HCT116 (cell line): ENCODE results near the gene TGOLN2. TPM values are rescaled to one million over a fixed set of nuclear protein-coding genes. Genes with fewer than 3 reads are reported as not detected.

Source experiments
- ATAC-seq: fragments of 200-7000 bp; cut with Tn5 transposase; 2 replicates; pipeline ENCODE4 v1.9.1; 2020; ENCODE audit warnings: mild to moderate bottlenecking, moderate library complexity
- BruUV-seq: library from RNA; stranded (reverse); fragments of 400-500 nt; replicated peaks from 2 replicates; lab custom pipeline; 2021; lab: Mats Ljungman, UMichigan
- CTCF ChIA-PET: fragments of 300-600 bp; sonication (Branson Sonifier 250); formaldehyde crosslinking; loops from one replicate; lab custom pipeline; 2021; ENCODE audit warnings: antibody characterized with exemption; lab: Charles Lee
- POLR2A ChIA-PET: fragments of 300-600, 350-600 bp; sonication (Branson Sonifier 250); formaldehyde crosslinking; loops from one replicate; lab custom pipeline; 2021; ENCODE audit warnings: antibody characterized with exemption; lab: Charles Lee
- RAD21 ChIA-PET, 2 experiments: fragments of 300-600 bp; sonication (Branson Sonifier 250); formaldehyde crosslinking; loops; one replicate each; lab custom pipeline; 2023; ENCODE audit warnings: low total read pairs in 2 of 2; ENCODE audit not compliant: uncharacterized antibody in 2 of 2, unreplicated experiment in 2 of 2, low non-redundant PET in 1 of 2; lab: Charles Lee
- DNase-seq: peaks from one replicate; pipeline ENCODE4 v3.0.0-alpha.2; 2010; ENCODE audit warnings: low read depth, low spot score
- H2AFZ ChIP-seq: fragments of 200-600 bp; shearing (Covaris generic), sonication (generic); 2 replicates; pipeline ENCODE4 v1.6.1; 2017; ENCODE audit warnings: low read depth, mixed run types, mixed read lengths, antibody characterized with exemption, low read length; ENCODE audit not compliant: poor library complexity, severe bottlenecking
- H3K27ac ChIP-seq: 2 replicates; pipeline ENCODE4 v1.5.1; 2012; ENCODE audit warnings: low read depth, low read length
- H3K27me3 ChIP-seq: fragments of 200-600 bp; sonication (generic); 2 replicates; pipeline ENCODE4 v1.6.1; 2016; ENCODE audit warnings: mixed run types, low read length, mixed read lengths; ENCODE audit not compliant: insufficient read depth
- H3K36me3 ChIP-seq, 2 experiments: fragments of 200-500 bp in 1 of 2; fragments of 200-600 bp in 1 of 2; sonication (Bioruptor generic) in 1 of 2; sonication (generic) in 1 of 2; 2 replicates each; pipeline versions ENCODE4 v1.5.1 to v1.6.1; 2014 to 2016; ENCODE audit warnings: low read length in 2 of 2, inconsistent platforms in 1 of 2, mixed read lengths in 1 of 2, mixed run types in 1 of 2; ENCODE audit not compliant: insufficient read depth in 2 of 2, control insufficient read depth in 1 of 2
- H3K4me1 ChIP-seq, 2 experiments: fragments of 200-600 bp in 1 of 2; sonication (generic) in 1 of 2; 2 replicates each; pipeline versions ENCODE4 v1.5.1 to v1.6.1; 2012 to 2017; ENCODE audit warnings: low read length in 2 of 2, inconsistent platforms in 1 of 2, mild to moderate bottlenecking in 1 of 2, mixed read lengths in 1 of 2, mixed run types in 1 of 2, moderate library complexity in 1 of 2; ENCODE audit not compliant: insufficient read depth in 2 of 2, control insufficient read depth in 1 of 2
- H3K4me2 ChIP-seq: fragments of 200-600 bp; sonication (generic); 2 replicates; pipeline ENCODE4 v1.6.1; 2017; ENCODE audit warnings: mixed run types, low read length, mixed read lengths
- H3K4me3 ChIP-seq, 2 experiments: fragments of 200-600 bp in 1 of 2; sonication (generic) in 1 of 2; replicated peaks in 1 of 2; 2 replicates each; pipeline ENCODE4 v1.5.1; 2011 to 2016; ENCODE audit warnings: low read length in 2 of 2, control low read depth in 1 of 2, low read depth in 1 of 2, mild to moderate bottlenecking in 1 of 2, mixed read lengths in 1 of 2, mixed run types in 1 of 2
- H3K79me2 ChIP-seq: fragments of 200-600 bp; sonication (generic); 2 replicates; pipeline ENCODE4 v1.6.1; 2017; ENCODE audit warnings: mild to moderate bottlenecking, mixed run types, low read length, moderate library complexity, mixed read lengths; ENCODE audit not compliant: insufficient read depth
- H3K9ac ChIP-seq: fragments of 200-600 bp; sonication (generic); 2 replicates; pipeline ENCODE4 v1.6.1; 2016; ENCODE audit warnings: low read length, mixed read lengths
- H3K9me2 ChIP-seq: fragments of 200-600 bp; sonication (generic), shearing (Covaris generic); 2 replicates; pipeline ENCODE4 v1.6.1; 2017; ENCODE audit warnings: mixed run types, mild to moderate bottlenecking, moderate library complexity; ENCODE audit not compliant: insufficient read depth
- H3K9me3 ChIP-seq, 2 experiments: fragments of 200-500 bp in 1 of 2; fragments of 200-600 bp in 1 of 2; sonication (Bioruptor generic) in 1 of 2; sonication (generic) in 1 of 2; 2 replicates each; pipeline ENCODE4 v1.6.1; 2014 to 2017; ENCODE audit warnings: low read length in 2 of 2, mixed read lengths in 2 of 2, inconsistent platforms in 1 of 2, low read depth in 1 of 2, mild to moderate bottlenecking in 1 of 2, mixed run types in 1 of 2, moderate library complexity in 1 of 2; ENCODE audit not compliant: control insufficient read depth in 1 of 2, insufficient read depth in 1 of 2
- H4K20me1 ChIP-seq: fragments of 200-600 bp; sonication (generic), shearing (Covaris generic); 2 replicates; pipeline ENCODE4 v1.6.1; 2017; ENCODE audit warnings: mixed run types, mild to moderate bottlenecking, moderate library complexity; ENCODE audit not compliant: insufficient read depth
- CBX3 ChIP-seq: IDR thresholded peaks from 2 replicates; pipeline ENCODE4 v1.6.1; 2012; ENCODE audit warnings: low read depth
- CEBPB ChIP-seq: IDR thresholded peaks from 2 replicates; pipeline ENCODE4 v1.6.1; 2012; ENCODE audit warnings: low read depth
- EGR1 ChIP-seq: IDR thresholded peaks from 2 replicates; pipeline ENCODE4 v1.6.1; 2012; ENCODE audit warnings: low read depth
- EZH2 ChIP-seq: fragments of 200-600 bp; sonication (generic); IDR thresholded peaks from 2 replicates; pipeline ENCODE4 v1.6.1; 2017; ENCODE audit warnings: antibody characterized with exemption, mixed run types
- EZH2phosphoT487 ChIP-seq: fragments of 200-600 bp; IDR thresholded peaks from 2 replicates; pipeline ENCODE4 v1.6.1; 2018; ENCODE audit warnings: antibody characterized with exemption, borderline replicate concordance
- FOSL1 ChIP-seq: IDR thresholded peaks from 2 replicates; pipeline ENCODE4 v1.6.1; 2012; ENCODE audit warnings: low read depth
- JUND ChIP-seq: IDR thresholded peaks from 2 replicates; pipeline ENCODE4 v1.6.1; 2012
- POLR2A ChIP-seq: IDR thresholded peaks from 2 replicates; pipeline ENCODE4 v1.7.0; 2011; ENCODE audit warnings: borderline replicate concordance; ENCODE audit not compliant: insufficient read depth, insufficient read length; ENCODE audit errors: extremely low read depth
- POLR2AphosphoS5 ChIP-seq: IDR thresholded peaks from 2 replicates; pipeline ENCODE4 v1.6.1; 2011; ENCODE audit warnings: mild to moderate bottlenecking, low read depth, low read length, moderate library complexity
- RAD21 ChIP-seq: IDR thresholded peaks from 2 replicates; pipeline ENCODE4 v1.6.1; 2012; ENCODE audit warnings: low read depth, mild to moderate bottlenecking
- REST ChIP-seq: IDR thresholded peaks from 2 replicates; pipeline ENCODE4 v1.6.1; 2012; ENCODE audit warnings: low read depth
- SIN3A ChIP-seq: IDR thresholded peaks from 2 replicates; pipeline ENCODE4 v1.6.1; 2012; ENCODE audit warnings: low read depth
- SRF ChIP-seq: IDR thresholded peaks from 2 replicates; pipeline ENCODE4 v1.6.1; 2012; ENCODE audit warnings: low read depth
- YY1 ChIP-seq: IDR thresholded peaks from 2 replicates; pipeline ENCODE4 v1.6.1; 2011; ENCODE audit warnings: low read length, low read depth, moderate library complexity, mild to moderate bottlenecking; ENCODE audit not compliant: insufficient replicate concordance; ENCODE audit errors: extremely low read depth
- ZBTB33 ChIP-seq: IDR thresholded peaks from 2 replicates; pipeline ENCODE4 v1.6.1; 2011; ENCODE audit warnings: mild to moderate bottlenecking, low read length, moderate library complexity; ENCODE audit not compliant: insufficient replicate concordance; ENCODE audit errors: extremely low read depth
- ZFX ChIP-seq: fragments of 450-650 bp; IDR thresholded peaks from 2 replicates; pipeline ENCODE4 v1.6.1; 2017
- ZNF274 ChIP-seq: fragments of 200-500 bp; sonication (Bioruptor generic); IDR thresholded peaks from 2 replicates; pipeline ENCODE4 v1.6.1; 2014; ENCODE audit warnings: mild to moderate bottlenecking, low read depth, low read length, inconsistent platforms
- intact Hi-C: fragments of 100-400 bp; cut with micrococcal nuclease; formaldehyde crosslinking; loops from 2 replicates; pipeline ENCODE4 v1.10.0; 2022
- total RNA-seq: library from RNA; stranded (reverse); gene quantifications from one replicate; pipeline ENCODE4 v1.2.1, GENCODE V29; 2021; ENCODE audit not compliant: unreplicated experiment

Gene TGOLN2
- total RNA-seq, 1 experiment from 2014 or later, result 43.2 TPM

- no peak for DNase-seq
- H3K4me2 ChIP-seq, result no peak overlapping the region
- peaks cover 7 to 14% of the 10 kb centered on the region in 2 experiments; a peak in 3 of 4 replicates for H3K4me1 ChIP-seq
- H3K36me3 ChIP-seq, result peaks cover 2 to 8% of the 10 kb centered on the region in 2 experiments; a peak in 2 of 4 replicates
- ChIA-PET CTCF (no interaction called here), RAD21 (no interaction called here), POLR2A (no interaction called here)
- intact Hi-C loops, result no loop called here
- no peaks in the 10 kb centered on the region for H4K20me1 ChIP-seq
- no peak overlapping the region for H2AFZ ChIP-seq
- ATAC-seq, result no peak
- no peaks in the 10 kb centered on the region for H3K9me2 ChIP-seq
- no TSS peak for BruUV-seq
- no peak overlapping the region for H3K9ac ChIP-seq
- TF ChIP-seq EZH2phosphoT487 (no peak), CEBPB (no peak), YY1 (no peak), CBX3 (no peak), SIN3A (no peak), EZH2 (no peak), POLR2A (no peak), SRF (no peak), RAD21 (no peak), FOSL1 (no peak), REST (no peak), JUND (no peak), ZNF274 (no peak), ZFX (no peak), EGR1 (no peak), ZBTB33 (no peak), POLR2AphosphoS5 (no peak)
- H3K79me2 ChIP-seq, result peaks cover 24% of the 10 kb centered on the region
- no peaks in the 10 kb centered on the region for H3K9me3 ChIP-seq
- no peak overlapping the region for H3K27ac ChIP-seq
- no peaks in the 10 kb centered on the region for H3K27me3 ChIP-seq
- no peak overlapping the region for H3K4me3 ChIP-seq
Measured at GRCh38 chr2:85357736-85358135, 29.9 kb upstream of the TGOLN2 start.
